ENCODE results near the gene LRRN4CL.

The LRRN4CL gene

GRCh38 chr11:62645946-62646824, 43.1 kb downstream of the LRRN4CL start, which contains the start of gene GANAB:
Gene GANAB (minus strand): TSS chr11:62646613. CDS start chr11:62646599, 14 bp downstream.
- peak; percentile 100 for DNase-seq

- no peak for DNase-seq
Measured at GRCh38 chr11:62645671-62645945, 43.7 kb downstream of the LRRN4CL start.

- no peak for DNase-seq
Measured at GRCh38 chr11:62644220-62644619, 45.1 kb downstream of the LRRN4CL start.

All from COR-L47 (cell line).